ENCODE results near the gene UCK1.

The UCK1 gene

GRCh38 chr9:131546336-131547084 is 15.4 kb upstream of the UCK1 start:
- H3K4me3 ChIP-seq (replicated peaks; ENCODE audit: low read depth, low read length) = peak overlapping the region; percentile 22
- no peak for DNase-seq (ENCODE audit: low read depth)
- TF ChIP-seq CTCF (IDR thresholded peaks at IDR 0.05; ENCODE audit: low read length, missing control alignments) = no peak

- DNase-seq (ENCODE audit: low read depth) = no peak
- TF ChIP-seq CTCF (IDR thresholded peaks at IDR 0.05; ENCODE audit: low read length, missing control alignments) = no peak
- no peak overlapping the region for H3K4me3 ChIP-seq (replicated peaks; ENCODE audit: low read depth, low read length)
These were observed 14.8 kb upstream of the UCK1 start for GRCh38 chr9:131545786-131546335.

- H3K4me3 ChIP-seq (replicated peaks; ENCODE audit: low read depth, low read length) = no peak within 1 kb of the TSS
- no peak for TF ChIP-seq CTCF (IDR thresholded peaks at IDR 0.05; ENCODE audit: low read length, missing control alignments)
- DNase-seq (ENCODE audit: low read depth) = no peak
These were observed 14.1 kb upstream of the UCK1 start, which contains the start of gene PRRT1B for GRCh38 chr9:131545003-131545785. PRRT1B (plus strand) TSS chr9:131545523; CDS start chr9:131545616, 93 bp downstream.

- DNase-seq (ENCODE audit: low read depth) = no peak
- TF ChIP-seq CTCF (IDR thresholded peaks at IDR 0.05; ENCODE audit: low read length, missing control alignments) = no peak
- no peak overlapping the region for H3K4me3 ChIP-seq (replicated peaks; ENCODE audit: low read depth, low read length)
These were observed 12.1 kb upstream of the UCK1 start for GRCh38 chr9:131543141-131543540.

- no peak for TF ChIP-seq CTCF (IDR thresholded peaks at IDR 0.05; ENCODE audit: low read length, missing control alignments)
- DNase-seq (ENCODE audit: low read depth) = no peak
- H3K4me3 ChIP-seq (replicated peaks; ENCODE audit: low read depth, low read length) = no peak overlapping the region
These were observed 8.3 kb upstream of the UCK1 start for GRCh38 chr9:131539223-131539923.

- no peak for DNase-seq (ENCODE audit: low read depth)
- no peak overlapping the region for H3K4me3 ChIP-seq (replicated peaks; ENCODE audit: low read depth, low read length)
- TF ChIP-seq CTCF (IDR thresholded peaks at IDR 0.05; ENCODE audit: low read length, missing control alignments) = no peak
These were observed 6.9 kb upstream of the UCK1 start for GRCh38 chr9:131537946-131538345.
